ENCODE measurements around the gene HLA-DQA2. TPM values are rescaled to one million over a fixed set of nuclear protein-coding genes. Genes with fewer than 3 reads are reported as not detected.
A peak's percentile ranks its signal among the peaks of the same experiment; 100 is the strongest.
"Not testable (repeated sequence)": the region's sequence is repeated elsewhere in the genome, so short reads cannot be mapped to it uniquely, and the experiment has no call there.

HLA-DQA2 gene
- polyA plus RNA-seq, 1 donor: 2.1 TPM

DNA sequence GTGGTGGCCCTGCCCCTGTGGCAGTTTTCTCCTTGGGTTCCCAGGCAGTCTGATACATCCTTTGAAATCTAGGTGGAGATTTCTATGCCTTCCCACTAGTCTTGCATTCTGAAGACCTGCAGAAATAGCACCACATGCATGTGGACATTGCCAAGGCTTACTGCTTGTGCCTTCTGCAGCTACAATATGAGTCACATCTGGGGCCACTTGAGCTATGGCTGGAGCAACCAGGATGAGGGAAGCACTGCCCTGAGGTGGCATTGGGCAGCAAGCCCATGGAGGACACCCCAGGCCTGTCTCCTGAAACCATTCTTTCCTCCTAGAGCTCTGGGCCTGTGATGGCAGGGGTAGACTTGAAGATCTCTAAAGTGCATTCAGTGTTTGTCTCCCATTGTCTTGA, 37.8 kb downstream of the HLA-DQA2 start:
- DNase-seq: no peak

GRCh38 chr6:32782923-32783322, 41.7 kb downstream of the HLA-DQA2 start:
- DNase-seq: not testable (repeated sequence)

DNA sequence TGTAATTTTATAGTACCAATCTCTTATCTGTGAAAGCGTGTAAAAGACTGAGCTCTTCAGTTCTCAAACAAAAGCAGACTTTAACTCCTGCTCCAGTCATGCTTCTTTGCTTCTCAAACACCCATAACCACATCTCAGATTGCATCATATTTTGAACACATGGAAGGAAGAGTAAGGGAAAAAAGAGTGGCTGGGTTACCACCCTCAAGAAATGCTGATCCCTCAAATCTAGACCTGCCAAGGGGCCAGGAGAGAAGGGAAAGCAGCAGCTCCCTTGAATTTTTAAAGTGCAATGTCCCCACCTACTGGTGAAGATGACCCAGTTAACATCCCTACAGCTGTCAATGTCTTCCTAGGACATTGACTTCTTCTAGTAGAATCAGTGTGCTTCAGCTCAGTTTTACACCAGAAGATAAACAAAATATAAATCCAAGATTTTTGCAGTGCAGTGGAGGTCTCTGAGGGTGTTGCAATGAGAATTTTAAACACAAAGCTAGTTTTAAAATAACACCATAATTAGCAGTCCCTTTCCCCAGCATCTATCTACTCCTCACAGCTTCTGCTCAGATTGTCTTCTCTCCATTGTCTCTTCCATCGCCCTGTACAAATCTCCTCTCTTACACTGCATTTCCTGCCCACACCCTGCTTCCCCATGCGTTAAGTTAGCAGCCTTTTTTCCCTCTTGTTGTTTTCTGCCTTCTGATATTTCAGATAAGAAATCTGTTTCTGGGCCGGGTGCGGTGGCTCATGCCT, 44.8 kb downstream of the HLA-DQA2 start:
- DNase-seq: peak; percentile 55

DNA sequence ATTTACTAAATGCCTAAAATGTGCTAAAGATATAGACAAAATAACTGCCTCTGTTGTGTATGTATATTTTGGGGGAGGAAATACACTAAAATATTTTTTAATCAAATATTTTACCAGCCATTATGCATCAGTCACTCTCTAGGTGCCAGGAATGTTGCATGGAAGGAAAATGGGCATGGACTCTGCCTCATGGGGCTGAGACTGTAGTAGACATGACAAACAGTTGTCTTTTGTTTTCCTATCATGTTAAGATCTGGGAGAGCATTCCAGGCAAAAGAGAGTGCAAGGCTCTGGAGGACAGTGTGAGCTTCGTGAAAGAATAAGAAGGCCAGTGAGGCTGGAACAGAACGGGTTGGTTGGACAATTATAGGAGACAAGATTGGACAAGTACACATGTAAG, 49.1 kb downstream of the HLA-DQA2 start:
- DNase-seq: no peak

- DNase-seq: no peak
Measured at GRCh38 chr6:32792901-32793435, 51.8 kb downstream of the HLA-DQA2 start.

GRCh38 chr6:32794510-32794909, 53.3 kb downstream of the HLA-DQA2 start:
- DNase-seq: no peak

Other genes starting within 250 kb of the HLA-DQA2 start
- 6.3 TPM for gene HLA-DRB5, start 211.1 kb upstream of the HLA-DQA2 start, polyA plus RNA-seq (ENCODE audit: insufficient read length)
- gene HLA-DRB1, start 151.5 kb upstream of the HLA-DQA2 start, polyA plus RNA-seq (ENCODE audit: insufficient read length): 16.1 TPM
- 3.3 TPM for gene HLA-DQA1, start 104.0 kb upstream of the HLA-DQA2 start, polyA plus RNA-seq (ENCODE audit: insufficient read length)
- gene HLA-DQB1, start 74.7 kb upstream of the HLA-DQA2 start, polyA plus RNA-seq (ENCODE audit: insufficient read length): 8.4 TPM
- gene HLA-DQB2, start 22.1 kb downstream of the HLA-DQA2 start, polyA plus RNA-seq (ENCODE audit: insufficient read length): 2.9 TPM
- gene HLA-DOB, start 75.6 kb downstream of the HLA-DQA2 start, polyA plus RNA-seq (ENCODE audit: insufficient read length): 0.32 TPM
- 11.5 TPM for gene TAP2, start 97.3 kb downstream of the HLA-DQA2 start, polyA plus RNA-seq (ENCODE audit: insufficient read length)
- 18.8 TPM for gene PSMB8, start 102.7 kb downstream of the HLA-DQA2 start, polyA plus RNA-seq (ENCODE audit: insufficient read length)
- gene TAP1, start 112.3 kb downstream of the HLA-DQA2 start, polyA plus RNA-seq (ENCODE audit: insufficient read length): 7.7 TPM
- gene PSMB9, start 112.8 kb downstream of the HLA-DQA2 start, polyA plus RNA-seq (ENCODE audit: insufficient read length): 4.2 TPM
- gene HLA-DMB, start 199.6 kb downstream of the HLA-DQA2 start, polyA plus RNA-seq (ENCODE audit: insufficient read length): 64.6 TPM
- 14.7 TPM for gene HLA-DMA, start 211.7 kb downstream of the HLA-DQA2 start, polyA plus RNA-seq (ENCODE audit: insufficient read length)
- 357 TPM for gene BRD2, start 227.2 kb downstream of the HLA-DQA2 start, polyA plus RNA-seq (ENCODE audit: insufficient read length)